Measurements from ENCODE around the gene POU5F2.

POU5F2 gene, protein sequence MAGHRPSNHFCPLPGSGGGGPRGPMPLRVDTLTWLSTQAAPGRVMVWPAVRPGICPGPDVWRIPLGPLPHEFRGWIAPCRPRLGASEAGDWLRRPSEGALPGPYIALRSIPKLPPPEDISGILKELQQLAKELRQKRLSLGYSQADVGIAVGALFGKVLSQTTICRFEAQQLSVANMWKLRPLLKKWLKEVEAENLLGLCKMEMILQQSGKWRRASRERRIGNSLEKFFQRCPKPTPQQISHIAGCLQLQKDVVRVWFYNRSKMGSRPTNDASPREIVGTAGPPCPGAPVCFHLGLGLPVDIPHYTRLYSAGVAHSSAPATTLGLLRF

DNA sequence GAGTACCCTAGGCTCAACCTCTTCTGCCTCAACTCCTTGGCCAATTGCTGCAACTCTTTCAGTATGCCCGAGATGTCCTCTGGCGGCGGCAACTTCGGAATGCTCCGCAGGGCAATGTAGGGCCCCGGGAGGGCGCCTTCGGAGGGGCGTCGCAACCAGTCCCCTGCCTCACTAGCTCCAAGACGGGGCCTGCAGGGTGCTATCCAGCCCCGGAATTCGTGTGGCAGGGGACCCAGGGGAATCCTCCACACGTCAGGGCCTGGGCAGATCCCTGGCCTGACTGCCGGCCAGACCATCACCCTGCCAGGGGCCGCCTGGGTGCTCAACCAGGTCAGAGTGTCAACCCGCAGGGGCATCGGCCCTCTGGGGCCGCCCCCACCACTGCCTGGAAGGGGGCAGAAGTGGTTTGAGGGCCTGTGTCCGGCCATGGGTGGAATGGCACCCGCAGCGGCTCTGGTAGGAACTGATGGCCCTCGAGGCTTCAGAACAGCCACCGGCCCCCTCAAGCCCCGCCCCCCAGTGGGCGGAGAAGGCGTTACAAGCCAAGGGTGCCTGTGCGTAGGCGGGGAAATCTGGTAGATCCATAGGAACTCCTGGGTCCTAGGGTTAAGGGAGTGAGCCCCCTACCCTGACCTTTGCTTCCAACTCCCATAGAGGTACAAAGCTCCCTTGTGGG, at the start of gene POU5F2:
Gene POU5F2, minus strand, starts transcription at position 465 of the 676 bp plus-strand sequence. Its CDS starts 37 bp downstream, at position 428.
- no peak for DNase-seq (ENCODE audit: low read depth in 2 of 2)

- DNase-seq (ENCODE audit: low read depth in 2 of 2), result no peak
Observed at GRCh38 chr5:93790401-93790800, 49.0 kb upstream of the POU5F2 start.

DNA sequence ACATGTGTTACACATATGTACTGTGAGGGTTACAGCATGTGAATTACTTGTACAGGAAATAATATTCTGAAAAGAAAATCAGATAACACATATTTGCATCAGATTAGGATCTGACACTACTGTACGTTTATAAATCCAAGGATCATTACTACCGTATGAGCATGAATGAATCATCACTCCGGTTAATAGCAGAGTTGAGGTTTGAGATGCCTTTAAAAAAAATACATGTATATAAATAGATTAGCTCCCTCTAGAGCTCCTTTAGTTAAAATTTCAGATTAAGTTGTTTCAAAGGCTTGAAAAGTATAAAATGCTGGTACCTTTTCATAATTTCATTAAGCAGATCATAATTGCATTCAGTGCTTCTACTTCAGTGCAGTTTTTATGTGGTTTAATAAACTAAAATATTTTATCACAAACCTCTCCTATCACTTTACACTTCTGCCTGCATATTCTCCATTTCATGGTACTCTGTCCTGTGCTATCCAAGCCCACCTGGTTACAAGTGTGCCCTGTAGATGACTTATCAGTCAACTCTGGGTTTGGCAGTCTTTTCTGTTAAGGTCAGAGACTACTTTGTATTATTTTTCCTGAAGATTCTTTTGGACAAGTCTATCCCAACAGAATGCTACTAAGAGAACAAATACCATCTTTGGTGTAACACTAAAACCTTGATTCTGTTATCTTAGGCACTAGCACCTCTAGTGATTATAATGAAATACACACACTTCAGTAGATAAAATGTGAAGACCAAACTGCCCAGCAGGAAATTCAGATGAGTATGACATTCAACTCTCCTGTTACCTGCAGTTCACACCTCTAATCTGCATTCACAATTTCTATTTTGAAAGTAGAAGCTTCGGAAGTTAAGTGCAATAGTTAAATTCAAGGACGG, 48.0 kb upstream of the POU5F2 start:
- DNase-seq (ENCODE audit: low read depth in 2 of 2), result no peak

DNA sequence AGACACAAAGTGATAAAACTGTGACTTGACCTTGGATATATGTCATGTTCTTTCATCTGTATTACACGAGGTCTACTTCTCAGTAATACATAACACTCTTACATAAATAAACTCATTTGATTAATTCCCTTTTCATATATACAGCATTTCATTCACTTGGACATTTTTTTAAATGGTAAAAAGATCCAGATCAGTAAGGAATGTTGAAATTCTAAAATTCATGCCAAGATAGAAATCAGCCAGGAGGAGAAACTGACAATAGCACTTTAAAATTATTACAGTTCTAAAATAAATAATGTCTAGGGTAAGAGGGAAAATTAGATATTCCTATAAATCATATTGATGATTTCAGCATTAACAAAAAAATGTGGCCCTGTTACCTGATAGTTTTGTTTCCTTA, 46.2 kb upstream of the POU5F2 start:
- DNase-seq (ENCODE audit: low read depth in 2 of 2), result no peak

DNA sequence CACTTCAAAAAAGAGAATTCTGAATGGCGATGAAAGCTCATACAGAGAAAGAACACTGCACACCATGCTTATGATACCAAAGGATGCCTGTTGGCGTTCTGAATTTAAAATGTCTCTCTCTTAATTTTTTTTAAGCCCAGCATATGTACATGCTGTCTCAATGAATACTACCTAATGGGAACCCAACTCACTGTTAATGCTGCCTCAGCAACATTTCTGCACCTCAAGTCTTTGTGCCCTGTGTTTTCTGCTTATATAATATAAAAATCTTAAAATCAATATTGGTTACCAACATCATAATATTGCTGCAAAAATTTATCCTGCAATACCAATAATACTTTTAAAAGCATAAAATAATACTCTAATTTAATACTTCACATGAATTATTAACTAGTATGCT, 44.1 kb upstream of the POU5F2 start:
- no peak for DNase-seq (ENCODE audit: low read depth in 2 of 2)

GRCh38 chr5:93782978-93783377, 41.6 kb upstream of the POU5F2 start:
- DNase-seq (ENCODE audit: low read depth in 2 of 2), result no peak

GRCh38 chr5:93777620-93778019, 36.2 kb upstream of the POU5F2 start:
- no peak for DNase-seq (ENCODE audit: low read depth in 2 of 2)

DNA sequence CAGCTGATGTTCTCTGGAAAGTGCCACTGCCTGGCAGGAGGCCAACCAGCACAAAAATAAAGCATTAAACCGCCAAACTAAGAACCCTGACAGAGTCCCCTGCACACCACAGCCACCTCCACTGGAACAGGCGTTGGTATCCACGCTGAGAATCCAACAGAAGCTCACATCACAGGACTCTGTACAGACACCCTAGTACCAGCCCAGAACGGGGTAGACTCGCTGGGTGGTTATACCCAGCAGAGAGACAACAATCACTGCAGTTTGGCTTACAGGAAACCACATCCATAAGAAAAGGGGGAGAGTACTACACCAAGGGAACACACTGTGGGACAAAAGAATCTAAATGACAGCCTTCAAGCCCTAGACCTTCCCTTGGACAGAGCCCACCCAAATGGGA, 15.0 kb upstream of the POU5F2 start:
- DNase-seq (ENCODE audit: low read depth in 2 of 2), result no peak

- DNase-seq (ENCODE audit: low read depth in 2 of 2), result no peak
Observed at GRCh38 chr5:93755716-93756115, 14.3 kb upstream of the POU5F2 start.

- no peak for DNase-seq (ENCODE audit: low read depth in 2 of 2)
Observed at GRCh38 chr5:93748875-93749397, 7.5 kb upstream of the POU5F2 start.

GRCh38 chr5:93746406-93747056, 5.1 kb upstream of the POU5F2 start:
- no peak for DNase-seq (ENCODE audit: low read depth in 2 of 2)

- no peak for DNase-seq (ENCODE audit: low read depth in 2 of 2)
Observed at GRCh38 chr5:93736284-93736683, 5.1 kb downstream of the POU5F2 start.

- no peak for DNase-seq (ENCODE audit: low read depth in 2 of 2)
Observed at GRCh38 chr5:93735378-93735777, 6.0 kb downstream of the POU5F2 start.

GRCh38 chr5:93731987-93732386, 9.4 kb downstream of the POU5F2 start:
- no peak for DNase-seq (ENCODE audit: low read depth in 2 of 2)

GRCh38 chr5:93726595-93726994, 14.8 kb downstream of the POU5F2 start:
- no peak for DNase-seq (ENCODE audit: low read depth in 2 of 2)

DNA sequence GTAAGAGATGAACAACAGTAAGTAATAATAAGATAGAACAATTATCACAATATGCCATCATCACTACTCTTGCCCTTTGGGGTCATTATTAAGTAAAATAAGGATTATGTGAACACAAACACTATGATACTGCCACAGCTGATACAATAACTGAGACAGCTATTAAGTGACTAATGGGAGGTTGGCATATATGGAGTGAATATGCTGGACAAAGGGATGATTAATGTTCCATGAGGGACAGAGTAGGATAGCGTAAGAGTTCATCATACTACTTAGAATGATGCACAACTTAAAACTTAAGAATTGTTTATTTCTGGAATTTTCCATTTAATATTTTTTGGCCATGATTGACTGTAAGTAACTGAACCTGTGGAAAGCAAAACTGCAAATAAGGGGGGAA, 16.6 kb downstream of the POU5F2 start:
- DNase-seq (ENCODE audit: low read depth in 2 of 2), result no peak

- DNase-seq (ENCODE audit: low read depth in 2 of 2), result no peak
Observed at GRCh38 chr5:93723681-93724080, 17.7 kb downstream of the POU5F2 start.

DNA sequence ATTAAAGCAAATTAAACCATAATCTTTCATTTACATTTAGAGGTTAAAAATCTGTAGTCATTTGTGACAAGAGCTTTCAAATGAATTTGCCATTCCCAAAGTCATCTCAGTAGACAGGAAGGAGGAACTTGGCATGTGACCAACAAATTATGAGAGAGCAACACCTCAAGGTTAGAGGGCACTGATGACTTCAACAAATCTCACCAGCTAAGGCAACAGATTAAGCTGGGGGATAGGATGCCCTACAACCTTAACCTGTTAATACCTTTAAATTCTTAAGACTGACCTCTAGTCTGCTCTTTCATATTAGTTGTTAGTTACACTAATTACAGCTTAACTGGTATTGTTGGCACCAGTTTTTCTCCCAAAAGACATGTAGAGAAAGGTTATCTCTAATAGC, 18.4 kb downstream of the POU5F2 start:
- DNase-seq (ENCODE audit: low read depth in 2 of 2), result no peak

DNA sequence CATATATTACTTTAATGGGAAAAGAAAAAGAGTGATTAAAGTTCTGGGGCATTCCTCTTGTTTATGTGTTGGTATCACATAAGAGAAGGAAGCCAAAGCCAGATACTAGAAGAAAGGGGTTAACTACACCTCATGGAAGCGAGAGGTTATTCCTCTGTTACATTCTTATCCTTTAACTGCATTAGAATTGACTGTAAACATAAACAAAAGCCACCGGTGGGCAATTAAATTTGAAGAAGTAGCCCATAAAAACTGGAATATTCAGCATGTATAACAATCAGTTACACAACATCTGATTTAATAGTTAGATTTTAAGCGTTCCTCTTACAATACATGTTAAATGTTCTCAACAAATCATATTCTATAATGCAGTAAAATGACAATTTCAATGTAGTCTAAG, 18.8 kb downstream of the POU5F2 start:
- DNase-seq (ENCODE audit: low read depth in 2 of 2), result no peak

GRCh38 chr5:93721511-93721910, 19.9 kb downstream of the POU5F2 start:
- no peak for DNase-seq (ENCODE audit: low read depth in 2 of 2)

- no peak for DNase-seq (ENCODE audit: low read depth in 2 of 2)
Observed at GRCh38 chr5:93721071-93721470, 20.3 kb downstream of the POU5F2 start.

DNA sequence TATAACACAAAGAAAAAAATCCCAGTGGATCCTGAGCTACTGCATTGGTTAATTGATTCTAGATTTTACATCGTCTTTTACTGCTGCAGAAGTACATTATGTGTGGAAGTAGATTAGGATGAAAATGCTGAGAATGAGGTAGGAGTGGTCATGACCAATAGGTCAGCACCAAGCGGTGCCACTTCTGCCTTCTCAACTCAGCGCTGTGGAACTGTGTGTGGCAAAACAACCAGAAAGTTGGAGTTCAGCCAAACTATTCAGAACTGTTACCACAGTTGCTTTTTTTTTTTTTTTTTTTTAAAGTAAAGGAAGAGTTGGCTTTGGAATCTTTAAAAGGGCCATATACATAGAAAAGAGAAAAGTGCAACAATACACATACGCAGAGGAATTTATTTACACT, 24.2 kb downstream of the POU5F2 start:
- DNase-seq (ENCODE audit: low read depth in 2 of 2), result no peak
